NCI-H82 treated with DMSO at 0.1 percent for 48 hours (cell line): ENCODE measurements around the gene PLEKHF1.

ENCODE experiments used
- DNase-seq: peaks from one replicate; lab custom pipeline; 2025; ENCODE audit not compliant: unreplicated experiment; lab: John Stamatoyannopoulos, UW

Gene PLEKHF1

DNA sequence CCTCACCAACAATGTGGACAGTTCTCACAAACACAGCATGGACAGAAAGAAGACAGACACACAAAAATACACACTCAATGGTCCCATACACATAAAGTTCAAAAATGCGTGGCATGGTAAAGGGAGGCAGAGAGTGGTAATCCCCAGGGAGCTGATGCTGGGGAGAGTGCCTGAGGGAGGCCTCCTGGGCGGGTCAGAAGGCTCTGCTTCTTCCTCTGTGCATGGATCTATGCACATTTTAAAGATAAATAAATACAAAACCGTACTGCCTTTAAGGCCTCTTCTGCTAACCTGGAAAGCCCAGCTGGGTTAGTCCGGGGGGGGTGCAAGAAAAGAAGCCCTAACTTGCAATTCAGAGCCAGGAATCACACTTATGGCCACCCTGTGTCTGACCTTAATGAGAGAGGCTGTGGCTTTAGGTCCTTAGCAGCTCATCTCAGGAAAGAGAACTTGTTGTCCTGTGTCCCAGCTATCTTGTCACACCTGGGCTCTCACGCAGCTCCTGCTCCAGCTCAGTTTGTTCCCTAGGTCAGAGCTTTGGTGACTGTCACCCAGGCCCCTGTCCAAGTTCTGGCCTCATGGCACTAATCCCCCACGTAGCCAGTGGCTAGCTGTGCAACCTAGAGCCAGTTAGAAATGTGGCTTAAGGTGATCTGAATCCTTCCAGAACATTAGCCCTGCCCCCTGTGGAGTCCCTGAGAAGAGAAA is 30.7 kb upstream of the PLEKHF1 start:
- no peak for DNase-seq

DNA sequence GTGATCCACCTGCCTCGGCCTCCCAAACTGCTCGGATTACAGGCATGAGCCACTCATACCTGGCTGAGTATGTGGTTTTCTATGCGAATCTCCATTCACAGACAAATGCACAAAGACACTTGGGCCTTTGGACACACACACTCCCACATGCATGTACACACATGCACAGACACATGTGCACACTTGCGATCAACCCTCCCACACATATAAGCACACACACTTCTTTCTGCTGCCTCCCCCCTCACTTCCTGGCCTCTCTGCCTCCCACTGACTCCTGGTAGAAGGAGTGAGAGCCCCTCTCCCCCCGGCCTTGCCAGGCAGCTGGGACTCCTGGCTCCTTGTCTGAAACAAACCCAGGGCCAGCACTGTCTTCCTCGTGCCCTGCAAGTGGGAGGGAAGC is 29.3 kb upstream of the PLEKHF1 start:
- no peak for DNase-seq

DNA sequence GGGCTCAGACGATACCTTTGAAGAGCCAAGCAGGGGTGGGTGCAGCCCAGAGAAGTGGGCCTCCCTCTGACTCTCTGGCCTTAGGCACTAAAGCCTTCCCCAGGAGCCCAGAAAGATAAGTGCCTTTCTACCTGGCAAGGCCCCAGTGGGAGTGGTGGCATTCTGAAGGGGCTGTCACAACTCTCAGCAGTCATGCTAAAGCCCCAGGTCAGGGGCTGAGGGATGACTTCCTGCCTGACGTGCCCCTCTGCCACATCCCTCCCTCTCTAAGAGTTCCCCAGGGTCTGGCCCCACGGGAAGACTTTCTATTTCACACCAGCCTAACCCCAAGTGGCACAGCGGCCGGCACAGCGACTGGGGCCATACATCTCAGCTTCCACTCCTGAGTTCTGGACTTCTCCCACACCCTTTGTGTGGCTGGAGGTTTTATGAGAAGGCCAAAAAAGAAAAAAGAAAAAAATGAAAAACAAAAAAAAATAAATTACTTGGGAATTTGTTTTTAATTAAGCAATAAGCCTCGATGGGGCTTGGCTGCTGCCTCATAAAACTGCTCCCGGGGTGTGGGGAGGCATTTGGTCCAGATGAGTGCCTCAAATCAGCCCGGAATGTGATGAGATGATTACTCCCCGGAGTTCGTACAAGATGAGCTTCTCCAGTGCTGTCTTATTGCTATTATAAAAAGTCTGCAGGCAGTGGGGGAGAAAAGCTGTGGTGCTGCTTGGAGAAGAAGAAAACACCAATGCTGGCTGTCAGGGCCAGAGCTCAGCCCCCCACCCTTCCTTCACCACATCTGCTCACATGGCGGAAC is 28.5 kb upstream of the PLEKHF1 start:
- DNase-seq, result no peak

DNA sequence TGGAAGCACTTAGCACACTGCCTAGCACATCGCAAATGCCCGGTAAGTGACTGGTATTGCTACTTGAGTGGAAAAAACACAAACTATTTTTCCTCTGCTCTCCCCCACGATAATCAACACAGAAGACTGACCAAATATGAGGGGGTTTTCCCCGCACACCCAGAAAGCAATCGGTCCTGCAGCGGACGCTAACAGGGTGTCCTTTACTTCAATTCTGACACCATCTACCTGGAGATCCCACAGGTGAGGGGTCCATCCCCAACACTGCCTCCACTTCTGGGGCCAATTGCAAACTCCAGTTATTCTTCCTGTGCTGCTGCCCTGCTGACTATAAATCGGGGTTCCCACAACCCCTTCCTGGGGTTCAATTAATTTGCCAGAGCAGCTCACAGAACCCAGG is 26.2 kb upstream of the PLEKHF1 start:
- DNase-seq, result no peak

DNA sequence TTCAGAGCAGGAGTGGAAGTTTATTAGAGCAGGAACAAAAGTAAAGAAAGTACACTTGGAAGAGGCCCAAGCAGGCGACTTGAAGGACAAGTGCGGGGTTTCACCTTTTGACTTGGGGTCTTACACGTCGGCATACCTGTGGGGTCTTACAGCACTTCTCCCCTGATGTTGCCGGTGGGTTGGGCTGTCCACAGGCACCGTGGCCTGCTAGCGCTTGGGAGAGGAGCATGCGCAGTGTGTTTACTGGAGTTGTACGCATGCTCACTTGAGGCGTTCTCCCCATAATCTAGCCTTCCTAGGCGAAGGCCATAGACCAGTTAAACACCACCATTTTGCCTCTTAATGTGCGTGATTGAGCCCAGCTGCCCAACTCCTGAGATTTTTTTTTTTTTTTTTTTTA is 25.0 kb upstream of the PLEKHF1 start:
- DNase-seq, result no peak

DNA sequence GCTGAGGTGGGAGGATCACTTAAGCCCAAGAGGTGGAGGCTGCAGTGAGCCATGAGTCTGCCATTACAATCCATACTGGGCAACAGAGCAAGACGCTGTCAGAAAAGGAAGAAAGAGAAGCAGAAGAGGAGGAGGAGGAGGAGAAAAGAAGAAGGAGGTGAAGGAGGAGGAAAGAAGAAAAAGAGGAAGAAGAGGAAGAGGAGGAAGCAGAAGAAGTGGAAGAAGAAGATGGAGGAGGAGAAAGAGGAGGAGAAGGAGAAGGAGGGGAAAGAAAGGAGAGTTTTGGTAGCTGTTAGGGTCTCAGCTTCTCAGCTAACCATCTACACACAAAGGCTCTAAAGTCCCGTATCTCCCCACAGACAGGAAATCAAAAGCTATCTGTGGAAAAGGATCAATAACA is 23.7 kb upstream of the PLEKHF1 start:
- no peak for DNase-seq

DNA sequence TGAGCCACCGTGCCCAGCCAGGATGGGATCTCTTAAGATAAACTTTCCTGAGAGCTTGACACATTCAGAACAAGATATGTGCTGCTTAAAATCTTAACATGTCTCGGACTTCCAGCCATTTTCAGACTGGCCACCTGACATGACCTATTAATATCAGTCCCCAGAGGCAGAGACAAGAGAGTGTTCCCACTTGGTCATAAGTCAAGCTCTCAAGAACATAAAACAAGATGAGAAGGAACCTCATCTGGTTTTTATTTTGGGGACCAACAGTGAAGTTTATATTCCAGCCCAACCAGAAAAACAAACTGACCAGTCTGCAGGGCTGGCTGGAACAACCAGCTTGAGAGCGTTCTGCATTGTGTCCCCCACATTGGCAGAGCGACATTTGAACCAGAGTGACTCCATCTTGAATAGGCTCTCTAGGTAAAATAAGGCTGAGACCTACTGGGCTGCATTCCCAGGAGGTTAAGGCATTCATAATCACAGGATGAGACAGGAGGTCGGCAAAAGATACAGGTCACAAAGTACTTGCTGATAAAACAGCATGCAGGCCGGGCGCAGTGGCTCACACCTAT is 21.8 kb upstream of the PLEKHF1 start:
- DNase-seq, result no peak

DNA sequence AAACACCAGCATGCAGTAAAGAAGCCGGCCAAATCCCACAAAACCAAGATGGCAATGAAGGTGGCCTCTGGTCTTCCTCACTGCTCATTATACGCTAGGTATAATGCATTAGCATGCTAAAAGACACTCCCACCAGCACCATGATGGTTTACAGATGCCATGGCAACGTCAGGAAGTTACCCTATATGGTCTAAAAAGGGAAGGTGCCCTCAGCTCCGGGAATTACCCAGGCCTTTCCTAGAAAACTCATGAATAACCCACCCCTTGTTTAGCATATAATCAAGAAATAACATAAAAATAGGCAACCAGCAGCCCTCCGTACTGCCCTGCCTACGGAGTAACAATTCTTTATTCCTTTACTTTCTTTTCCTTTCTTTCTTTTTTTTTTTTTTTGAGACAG is 21.1 kb upstream of the PLEKHF1 start:
- no peak for DNase-seq

DNA sequence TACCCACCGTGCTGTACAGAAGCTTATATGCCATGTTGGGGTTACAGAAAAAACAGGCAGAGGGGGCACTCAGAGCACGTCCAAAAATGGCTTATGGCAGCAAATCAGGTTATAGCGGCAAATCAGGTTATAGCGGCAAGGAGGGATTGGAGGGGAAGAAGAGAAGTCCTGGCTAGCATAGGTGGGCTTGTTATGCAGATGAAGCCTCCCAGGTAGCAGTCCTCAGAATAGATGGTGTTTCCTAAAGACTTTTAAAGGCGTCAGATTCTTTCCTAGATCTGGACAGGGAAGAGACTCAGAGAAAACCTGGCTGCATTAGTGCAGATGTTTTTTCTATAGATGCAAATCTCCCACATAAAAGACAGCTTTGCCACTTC is 19.8 kb upstream of the PLEKHF1 start:
- no peak for DNase-seq

DNA sequence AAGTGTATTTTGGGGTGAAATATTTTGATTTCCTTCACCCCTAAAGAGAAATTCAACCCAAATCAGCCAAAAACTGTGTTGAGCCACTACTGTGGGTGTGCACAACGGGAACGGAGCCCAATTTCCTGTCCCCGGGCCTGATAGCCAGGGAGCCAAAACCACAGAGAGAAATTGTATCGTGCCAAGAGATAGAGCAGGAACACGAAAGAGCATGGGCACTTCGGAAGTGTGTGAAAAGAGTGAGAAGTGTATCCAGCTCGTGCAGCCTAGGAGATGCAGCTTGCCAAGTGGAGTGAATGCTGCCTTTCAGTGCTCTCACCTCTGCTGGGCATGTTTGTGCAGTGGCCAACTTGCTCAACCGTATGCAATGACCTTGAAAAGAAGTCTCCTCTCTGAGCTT is 19.4 kb upstream of the PLEKHF1 start:
- DNase-seq, result no peak

DNA sequence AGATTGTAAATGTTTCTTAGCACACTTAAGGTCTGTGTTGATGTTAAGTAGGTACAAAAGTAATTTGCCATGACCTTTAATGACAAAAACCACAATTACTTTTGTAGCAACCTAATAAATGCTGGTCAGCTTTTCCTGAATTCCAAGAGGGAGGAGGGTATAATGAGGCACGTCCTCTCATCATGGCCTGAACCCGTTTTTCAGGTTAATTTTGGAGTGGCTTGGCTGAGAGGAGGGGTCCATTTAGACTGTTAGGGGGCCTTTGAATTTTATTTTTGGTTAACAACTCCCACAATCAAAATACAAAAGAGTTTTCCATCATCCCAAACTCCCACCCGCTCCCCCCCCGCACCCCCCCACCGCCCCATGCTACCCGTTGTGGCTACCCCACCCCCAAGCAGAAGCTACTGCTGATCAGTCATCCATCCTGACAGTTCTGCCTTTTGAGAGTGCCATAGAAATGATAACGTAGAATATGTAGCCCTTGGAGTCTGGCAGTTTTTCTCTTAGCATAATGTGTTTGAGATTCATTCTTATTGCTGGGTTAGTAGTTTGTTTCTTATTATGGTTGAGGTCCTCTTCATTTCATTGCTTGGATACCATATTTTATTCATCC is 14.4 kb upstream of the PLEKHF1 start:
- DNase-seq, result no peak

DNA sequence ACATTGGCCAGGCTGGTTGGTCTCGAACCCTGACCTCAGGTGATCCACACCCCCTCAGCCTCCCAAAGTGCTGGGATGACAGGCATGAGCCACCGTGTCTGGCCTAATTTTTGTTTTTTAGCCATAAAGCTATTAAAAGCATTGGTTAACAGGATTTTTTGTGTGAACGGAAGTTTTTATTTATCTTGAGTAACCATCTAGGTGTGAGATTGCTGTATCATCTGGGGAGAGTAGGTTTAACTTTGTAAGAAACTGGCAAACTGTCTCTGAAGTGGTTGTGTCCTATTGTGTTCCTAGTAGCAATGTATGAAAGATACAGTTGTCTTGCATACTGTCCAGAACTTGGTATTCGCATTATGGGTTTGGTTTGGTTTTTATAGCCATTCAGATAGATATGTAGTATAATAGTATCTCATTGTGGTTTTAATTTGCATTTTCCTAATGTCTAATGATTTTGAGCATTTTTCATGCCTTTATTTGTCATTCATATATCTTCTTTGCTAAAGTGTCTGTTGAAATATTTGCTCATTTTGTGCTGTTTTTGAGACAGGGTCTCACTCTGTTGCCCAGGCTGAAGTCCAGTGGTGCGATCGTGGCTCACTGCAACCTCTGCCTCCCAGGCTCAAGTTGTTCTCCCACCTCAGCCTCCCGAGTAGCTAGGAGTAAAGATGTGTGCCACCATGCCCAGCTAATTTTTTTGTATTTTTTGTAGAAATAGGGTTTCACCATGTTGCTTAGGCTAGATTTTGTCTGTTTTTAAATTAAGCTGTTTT is 13.5 kb upstream of the PLEKHF1 start:
- no peak for DNase-seq

DNA sequence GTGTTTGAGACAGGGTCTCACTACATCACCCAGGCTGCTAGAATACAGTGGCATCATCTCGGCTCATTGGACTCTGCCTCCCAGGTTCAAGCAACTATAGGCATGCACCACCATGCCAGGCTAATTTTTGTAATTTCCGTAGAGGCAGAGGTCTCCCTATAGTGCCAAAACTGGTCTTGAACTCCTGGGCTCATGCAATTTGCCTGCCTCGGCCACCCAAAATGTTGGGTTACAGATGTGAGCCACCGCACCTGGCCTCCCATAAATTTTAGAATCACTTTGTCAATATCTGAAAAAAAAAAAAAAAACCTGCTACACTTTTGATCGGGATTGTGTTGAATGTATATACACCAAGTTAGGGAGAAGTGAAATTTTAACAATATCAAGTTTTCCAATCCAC is 11.9 kb upstream of the PLEKHF1 start:
- DNase-seq, result no peak

DNA sequence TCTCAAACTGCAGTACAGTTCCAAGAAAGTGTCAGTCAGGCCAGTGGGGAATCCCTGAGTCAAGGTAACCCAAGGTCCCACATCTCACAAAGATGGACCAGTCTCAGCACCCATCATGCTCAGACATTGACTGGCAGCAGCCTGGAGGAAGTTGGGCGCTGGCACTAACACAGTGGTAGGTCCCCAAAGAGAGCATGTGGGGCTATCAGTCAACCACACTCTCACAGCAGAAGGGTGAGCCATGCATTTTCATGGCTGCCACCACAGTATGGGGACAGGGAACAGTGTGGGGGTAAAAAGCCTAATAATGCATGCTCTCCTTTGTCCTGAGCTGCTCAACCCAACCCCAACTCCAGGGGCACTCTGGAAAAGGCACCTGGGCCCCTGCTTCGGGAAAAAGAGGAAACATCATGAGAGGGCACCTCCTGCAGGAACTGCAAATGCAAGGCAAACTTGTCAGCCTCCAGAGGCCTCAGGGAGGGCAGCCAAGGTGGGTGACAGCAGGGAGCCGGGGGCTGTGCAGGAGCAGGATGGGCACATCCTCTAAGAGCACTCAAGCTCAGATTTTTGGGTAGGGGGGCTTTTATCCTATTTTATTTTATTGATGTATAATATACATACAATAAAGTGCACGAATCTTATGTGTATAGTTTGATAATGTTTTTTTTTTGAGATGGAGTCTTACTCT is 9.5 kb upstream of the PLEKHF1 start:
- no peak for DNase-seq

DNA sequence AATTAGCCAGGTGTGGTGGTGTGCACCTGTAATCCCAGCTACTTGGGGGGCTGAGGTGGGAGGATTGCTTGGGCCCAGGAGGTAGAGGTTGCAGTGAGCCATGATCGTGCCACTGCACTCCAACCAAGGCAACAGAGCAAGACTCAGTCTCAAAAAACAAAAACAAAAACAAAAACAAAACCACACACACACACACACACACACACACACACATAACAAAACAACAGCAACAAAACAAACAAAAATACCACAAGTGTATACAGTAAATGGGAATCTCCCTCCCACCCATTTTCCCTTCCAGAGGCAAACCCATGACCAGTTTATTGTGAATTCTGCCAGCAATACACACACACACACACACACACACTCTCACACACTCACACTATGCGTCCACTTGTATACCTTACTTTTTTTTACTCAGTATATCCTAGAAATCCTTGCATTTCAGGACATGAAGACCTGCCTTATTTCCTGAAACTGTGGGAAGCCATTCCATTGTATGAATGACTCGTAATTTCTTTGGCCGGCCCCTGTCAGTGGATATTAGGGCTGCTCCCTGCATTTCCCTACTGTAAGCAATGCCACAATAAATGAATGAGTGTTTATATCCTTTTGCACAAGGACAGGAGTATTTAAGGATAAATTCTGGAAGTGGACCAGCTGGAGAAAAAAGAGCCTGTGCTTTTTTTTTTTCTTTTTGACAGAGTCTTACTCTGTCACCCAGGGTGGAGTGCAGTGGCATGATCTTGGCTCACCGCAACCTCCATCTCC is 6.9 kb upstream of the PLEKHF1 start:
- no peak for DNase-seq

DNA sequence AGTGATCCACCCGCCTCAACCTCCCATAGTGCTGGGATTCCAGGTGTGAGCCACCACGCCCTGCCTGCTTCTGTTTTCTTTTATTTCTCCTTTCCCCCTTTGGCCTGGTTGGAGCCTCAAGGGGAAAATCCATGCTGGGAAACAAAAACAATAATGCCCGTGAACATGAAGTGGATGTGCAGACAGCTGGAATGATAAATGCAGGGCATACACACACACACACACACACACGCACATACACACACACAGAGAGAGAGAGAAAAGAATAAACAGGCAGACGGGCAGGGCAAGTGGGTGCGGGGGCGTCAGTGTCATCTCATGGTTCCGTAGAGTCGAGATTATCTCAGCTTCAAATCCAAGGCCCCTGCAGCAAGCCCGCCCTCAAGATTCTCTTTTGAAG is 4.4 kb upstream of the PLEKHF1 start:
- no peak for DNase-seq

DNA sequence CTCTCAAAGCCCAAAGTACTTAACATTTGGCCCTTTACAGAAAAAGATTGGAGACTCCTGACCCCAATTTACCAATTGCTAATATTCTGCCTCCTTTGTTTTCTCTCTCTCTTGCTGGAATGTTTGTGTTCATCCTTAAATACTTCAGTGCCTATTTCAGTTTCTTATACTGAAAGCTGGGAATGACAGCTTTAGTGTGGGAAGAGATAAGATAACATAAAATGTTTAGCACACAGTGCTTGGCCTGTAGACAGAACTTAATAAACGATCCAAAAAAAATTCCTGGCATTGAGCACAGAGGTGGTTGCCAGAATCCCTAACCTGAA is 3.0 kb upstream of the PLEKHF1 start:
- no peak for DNase-seq

DNA sequence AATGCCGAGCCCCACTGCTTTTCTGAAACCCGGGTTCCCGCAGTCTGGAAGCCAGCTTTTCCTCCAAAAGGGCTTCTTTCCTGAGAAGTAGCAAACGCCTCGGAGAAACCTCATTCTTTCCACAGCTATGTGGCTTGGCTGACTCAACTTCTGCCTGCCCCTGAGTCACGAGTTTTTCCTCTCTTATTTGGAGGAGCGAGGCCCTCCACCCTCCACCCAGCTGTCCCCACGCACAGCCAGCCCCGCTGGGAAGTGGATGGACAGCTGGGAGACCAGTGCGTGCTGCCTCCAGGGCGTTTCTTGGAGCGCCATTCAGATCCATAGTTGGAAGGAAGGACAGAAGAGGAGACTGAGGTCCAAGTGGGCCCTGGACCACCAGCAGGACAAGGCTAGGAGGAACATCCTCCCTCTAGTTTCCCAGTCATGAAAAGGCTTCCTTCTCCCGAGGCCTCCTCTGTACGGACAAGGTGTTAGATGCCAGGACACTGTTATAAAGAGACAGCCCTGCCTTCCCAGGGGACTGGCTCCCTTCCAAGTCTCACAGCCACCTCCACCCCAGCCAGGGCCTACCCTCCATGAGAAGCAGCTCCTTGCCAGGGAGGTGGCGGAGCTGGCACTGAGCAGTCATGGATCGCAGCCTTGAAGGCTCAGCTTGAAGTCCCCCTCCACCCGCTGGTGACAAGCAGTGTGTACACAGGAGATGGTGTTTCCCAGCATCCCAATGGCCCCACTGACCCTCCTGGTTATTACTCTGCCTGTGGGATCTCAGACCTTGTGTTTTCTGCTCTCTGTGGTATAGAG is 2.5 kb upstream of the PLEKHF1 start:
- DNase-seq, result no peak
